PFSK-1 (cell line): ENCODE data around the gene AOAH.

Experiments used
- FOXP2 ChIP-seq: optimal IDR thresholded peaks from 2 replicates; pipeline ENCODE3; 2011; ENCODE audit warnings: borderline replicate concordance, control low read depth, inconsistent platforms; ENCODE audit not compliant: insufficient read depth; ENCODE audit errors: extremely low read length, extremely low read depth
- POLR2AphosphoS5 ChIP-seq: IDR thresholded peaks from 2 replicates; pipeline ENCODE4 v1.6.1; 2012; ENCODE audit warnings: low read depth, mild to moderate bottlenecking, control low read depth, low read length, moderate library complexity
- REST ChIP-seq, 2 experiments: IDR thresholded peaks; 2 replicates each; pipeline versions ENCODE4 v1.6.1 to v1.8.0; 2011 to 2012; ENCODE audit warnings: low read depth in 2 of 2, low read length in 2 of 2, control low read depth in 1 of 2, inconsistent platforms in 1 of 2, mild to moderate bottlenecking in 1 of 2, moderate library complexity in 1 of 2; ENCODE audit not compliant: insufficient read depth in 1 of 2
- TAF1 ChIP-seq: IDR thresholded peaks from 2 replicates; pipeline ENCODE4 v1.6.1; 2012; ENCODE audit warnings: low read length, control low read depth, borderline replicate concordance; ENCODE audit not compliant: insufficient read depth

GRCh38 chr7:36653663-36654355 is 70.5 kb downstream of the AOAH start:
- no peak for TF ChIP-seq POLR2AphosphoS5
- no peak for TF ChIP-seq TAF1
- no peak for TF ChIP-seq FOXP2
- TF ChIP-seq REST (IDR thresholded peaks at IDR 0.05; ENCODE audit: insufficient read depth in 1 of 2, low read depth in 2 of 2, low read length in 2 of 2): no peak
